Right ventricle myocardium inferior (tissue), 1 donor: ENCODE data around the gene MYO7A. TPM values are rescaled to one million over a fixed set of nuclear protein-coding genes. Genes with fewer than 3 reads are reported as not detected.

Experiments used
- ATAC-seq: fragments of 200-7000 bp; cut with Tn5 transposase; one replicate; pipeline ENCODE4 v1.9.1; 2020; ENCODE audit warnings: mild to moderate bottlenecking, moderate library complexity
- DNase-seq: peaks from one replicate; pipeline ENCODE4 v3.0.0; 2021; ENCODE audit errors: missing footprints
- intact Hi-C: fragments of 100-400 bp; cut with DNase I; formaldehyde crosslinking; loops from one replicate; pipeline ENCODE4 v1.11.0; 2022
- total RNA-seq: library from RNA; stranded (reverse); fragmentation: NEBNext Ultra II Directional; extraction: Animal tissue kit (Norgen Biotek cat#: 25700); gene quantifications from one replicate; pipeline ENCODE4 v1.2.1, GENCODE V29; 2021
- donor health status: DM: no; HTN: yes; CAD: no; lungs with severe emphysema.

The MYO7A gene
- total RNA-seq, 1 donor from 2014 or later = 7.0 TPM

GRCh38 chr11:77201370-77201769, 73.3 kb downstream of the MYO7A start:
- DNase-seq (no peak), ATAC-seq (no peak)
- intact Hi-C loops = no loop called here

DNA sequence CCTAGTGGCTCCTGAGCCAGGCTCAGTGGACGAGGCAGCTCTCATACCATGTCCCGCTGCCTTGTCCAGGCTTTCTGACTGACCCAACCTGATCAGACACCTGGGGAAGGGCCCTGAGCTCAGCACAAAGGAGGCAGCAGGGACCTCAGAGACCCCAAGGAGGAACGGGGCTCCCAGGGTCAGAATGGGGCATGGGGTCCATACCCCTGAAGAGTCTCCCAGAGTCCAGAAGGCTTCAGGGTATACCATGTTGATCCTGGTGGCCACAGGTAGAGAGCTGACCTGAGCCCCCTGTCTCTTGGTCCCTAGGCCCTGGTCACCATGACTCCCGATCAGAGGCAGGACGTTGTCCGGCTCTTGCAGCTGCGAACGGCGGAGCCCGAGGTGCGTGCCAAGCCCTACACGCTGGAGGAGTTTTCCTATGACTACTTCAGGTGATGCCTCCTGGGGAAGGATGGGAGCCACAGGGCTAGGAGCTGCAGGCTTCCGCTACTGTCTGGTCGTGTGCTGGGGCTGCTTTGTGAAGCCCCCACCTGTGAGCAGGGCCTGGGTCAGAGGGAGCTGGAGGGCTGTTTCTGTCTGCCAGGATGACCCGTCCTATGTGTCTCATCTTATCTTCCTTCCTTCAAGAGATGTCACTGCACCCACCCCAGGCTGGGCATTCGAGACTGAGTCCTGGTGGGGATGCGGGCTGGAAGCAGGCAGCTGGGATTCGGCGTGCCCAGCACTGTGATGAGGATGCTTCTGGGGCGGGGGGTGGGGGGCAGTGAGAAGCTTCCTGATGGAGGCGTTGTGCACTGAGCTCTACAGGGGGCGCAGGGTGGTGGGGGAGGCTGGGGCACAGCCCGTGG, 74.2 kb downstream of the MYO7A start:
- DNase-seq (no peak), ATAC-seq (no peak)

GRCh38 chr11:77202941-77203900, 75.2 kb downstream of the MYO7A start:
- intact Hi-C loops = no loop called here
- no peak for DNase-seq
- no peak for ATAC-seq

More for the DNA sequence above, 74.2 kb downstream of the MYO7A start:
- intact Hi-C loops = no loop called here

DNA sequence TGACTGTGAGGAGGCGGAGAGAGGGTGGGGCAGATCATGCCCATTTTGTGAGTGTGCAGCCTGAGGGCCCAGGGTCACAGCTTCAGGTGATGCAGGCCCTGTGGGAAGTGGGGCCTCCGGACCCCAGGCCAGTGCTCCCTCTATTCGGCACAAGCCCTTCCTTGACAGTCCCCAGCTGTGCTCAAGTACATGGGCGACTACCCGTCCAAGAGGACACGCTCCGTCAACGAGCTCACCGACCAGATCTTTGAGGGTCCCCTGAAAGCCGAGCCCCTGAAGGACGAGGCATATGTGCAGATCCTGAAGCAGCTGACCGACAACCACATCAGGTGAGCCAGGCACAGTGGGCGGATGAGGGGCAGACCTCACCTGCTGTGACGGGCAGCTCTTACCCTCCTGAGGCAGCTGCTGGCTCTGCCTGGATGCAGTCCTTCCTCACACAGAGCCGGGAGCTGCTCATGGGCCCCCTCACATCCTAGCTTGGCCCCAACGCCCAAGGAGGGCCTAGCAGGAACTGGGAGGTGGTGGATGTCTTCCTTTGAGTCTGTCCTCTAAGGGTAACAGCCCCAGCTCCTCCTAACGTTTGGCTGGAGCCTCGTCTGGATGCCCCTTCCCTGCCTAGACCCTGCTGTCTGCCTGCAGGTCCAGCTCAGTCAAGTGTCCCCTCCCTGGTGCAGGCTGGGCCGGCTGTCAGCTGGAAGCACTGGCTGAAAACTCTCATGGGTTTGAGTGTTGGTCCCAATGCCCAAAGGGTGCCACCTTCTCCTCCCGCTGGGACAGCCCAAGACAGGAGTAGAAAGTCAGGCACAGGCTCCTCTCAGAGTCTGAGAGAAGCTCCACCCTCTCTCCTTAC, 76.1 kb downstream of the MYO7A start:
- no peak for DNase-seq
- intact Hi-C loops = no loop called here
- no peak for ATAC-seq

DNA sequence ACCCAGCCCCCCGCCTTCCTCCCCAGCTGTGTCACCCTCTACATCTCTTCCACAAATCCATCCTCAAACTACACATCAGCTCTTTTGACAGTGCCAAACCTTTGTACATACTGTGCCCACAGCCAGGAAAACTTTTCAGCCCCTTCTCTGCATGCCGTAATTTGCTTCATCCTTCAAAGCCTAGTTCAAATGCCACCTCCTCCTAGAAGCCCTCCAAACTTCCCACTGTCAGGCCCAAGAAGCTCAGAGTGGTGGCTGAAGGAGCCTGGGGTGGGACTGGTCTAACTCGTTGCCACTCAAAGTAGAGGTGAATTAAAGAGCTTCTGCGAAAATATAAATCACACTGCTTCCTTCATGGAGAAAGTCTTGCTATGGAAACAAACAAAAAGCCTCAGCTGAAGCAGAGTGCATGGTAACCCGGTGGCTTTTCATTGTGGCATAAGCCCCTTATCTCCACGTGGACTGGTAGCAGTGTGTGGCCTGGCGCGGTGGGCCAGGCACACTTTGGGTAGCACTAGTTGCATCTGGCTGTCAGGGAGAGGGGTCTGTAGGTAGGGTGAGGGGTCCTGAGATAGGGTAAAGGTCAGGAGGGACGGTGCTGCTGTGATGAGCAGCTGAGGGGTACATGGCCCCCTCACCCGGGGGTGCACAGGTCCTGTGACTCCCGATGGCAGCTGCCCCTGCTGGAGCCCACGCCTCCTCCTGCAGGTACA, 76.9 kb downstream of the MYO7A start:
- no peak for ATAC-seq
- intact Hi-C loops = no loop called here
- no peak for DNase-seq

DNA sequence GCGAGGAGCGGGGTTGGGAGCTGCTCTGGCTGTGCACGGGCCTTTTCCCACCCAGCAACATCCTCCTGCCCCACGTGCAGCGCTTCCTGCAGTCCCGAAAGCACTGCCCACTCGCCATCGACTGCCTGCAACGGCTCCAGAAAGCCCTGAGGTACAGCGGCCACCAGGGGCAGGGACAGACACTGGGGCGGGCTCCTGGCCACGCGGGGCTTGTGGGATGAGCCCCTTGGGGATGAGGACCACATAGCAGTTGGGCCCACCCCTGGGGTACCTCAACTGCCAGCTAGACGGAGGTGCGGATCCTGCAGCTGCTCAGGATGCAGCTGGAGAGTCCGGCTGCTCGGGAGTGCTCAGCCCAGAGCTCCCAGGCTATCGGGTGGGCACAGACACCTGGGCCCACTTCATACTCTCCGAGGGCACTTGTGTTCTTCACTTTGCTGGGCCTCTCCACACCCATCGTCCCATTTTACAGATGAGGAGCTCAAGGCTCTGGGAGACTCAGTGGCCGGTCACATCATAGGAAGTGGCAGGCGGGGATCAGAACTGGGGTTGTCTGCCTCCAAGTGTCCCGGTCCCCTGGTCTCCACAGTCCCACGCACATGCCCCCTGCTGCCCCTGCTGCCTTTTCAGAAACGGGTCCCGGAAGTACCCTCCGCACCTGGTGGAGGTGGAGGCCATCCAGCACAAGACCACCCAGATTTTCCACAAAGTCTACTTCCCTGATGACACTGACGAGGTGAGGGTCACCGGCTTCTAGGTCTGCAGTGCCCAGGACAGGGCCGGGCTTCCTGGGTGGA, 77.6 kb downstream of the MYO7A start:
- ATAC-seq (no peak), DNase-seq (no peak)
- intact Hi-C loops = no loop called here

DNA sequence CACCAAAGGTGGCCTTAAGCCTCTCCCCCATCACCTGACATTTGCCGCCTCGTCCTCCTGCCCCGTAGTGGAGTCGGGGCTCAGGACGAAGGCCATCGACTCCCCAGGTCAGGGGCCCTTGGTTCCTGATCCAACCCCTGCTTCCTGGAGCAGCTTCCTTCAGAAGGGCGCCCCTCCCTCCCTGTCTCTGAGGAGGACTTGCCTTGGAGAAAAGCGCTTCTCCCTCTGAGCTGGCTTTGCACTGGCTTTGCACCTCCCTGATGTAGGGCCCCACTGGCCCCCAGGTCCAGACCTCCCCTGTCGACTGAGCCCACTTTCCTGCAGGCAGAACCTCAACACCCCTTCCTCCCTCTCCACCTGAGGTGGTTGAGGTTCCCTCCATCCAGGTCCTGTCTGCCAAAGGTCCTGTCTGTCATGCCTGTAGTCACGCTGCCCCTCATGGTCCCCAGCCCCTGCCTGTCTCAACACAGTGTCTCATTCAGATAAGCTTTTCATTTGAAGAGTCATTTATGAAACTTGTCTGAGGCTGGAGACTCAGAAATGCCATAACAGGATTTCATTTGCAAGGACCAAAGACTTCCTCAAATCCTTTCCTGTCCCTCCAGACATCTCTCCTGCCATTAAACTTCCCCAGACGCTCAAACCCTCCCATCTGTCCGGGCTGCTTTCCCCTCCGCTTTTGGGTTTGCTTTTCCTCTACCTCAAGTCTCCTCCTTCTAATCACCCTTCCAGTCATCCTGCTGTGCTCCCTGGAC, 78.4 kb downstream of the MYO7A start:
- intact Hi-C loops = no loop called here
- DNase-seq = no peak
- no peak for ATAC-seq

GRCh38 chr11:77207019-77207485, 79.0 kb downstream of the MYO7A start:
- DNase-seq (no peak), ATAC-seq (no peak)
- intact Hi-C loops = no loop called here

GRCh38 chr11:77207618-77208313, 79.7 kb downstream of the MYO7A start:
- no peak for DNase-seq
- intact Hi-C loops = no loop called here
- ATAC-seq = no peak

DNA sequence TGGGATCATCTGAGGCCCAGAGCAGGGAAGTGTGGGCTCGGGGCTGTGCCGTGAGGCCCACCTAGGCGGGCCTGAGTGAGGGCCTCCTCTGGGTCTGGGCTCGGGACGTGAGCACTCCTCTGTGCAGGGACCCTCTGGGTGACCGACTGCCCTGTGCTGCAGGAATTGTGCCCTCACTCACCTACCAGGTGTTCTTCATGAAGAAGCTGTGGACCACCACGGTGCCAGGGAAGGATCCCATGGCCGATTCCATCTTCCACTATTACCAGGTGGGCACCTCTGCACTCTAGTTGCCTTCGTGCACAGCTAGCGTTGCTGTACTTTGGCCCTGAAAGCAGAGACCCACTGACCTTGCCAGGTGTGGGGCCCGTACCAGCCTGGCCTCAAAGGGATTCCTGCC, 80.5 kb downstream of the MYO7A start:
- DNase-seq = no peak
- ATAC-seq = no peak
- intact Hi-C loops = no loop called here

DNA sequence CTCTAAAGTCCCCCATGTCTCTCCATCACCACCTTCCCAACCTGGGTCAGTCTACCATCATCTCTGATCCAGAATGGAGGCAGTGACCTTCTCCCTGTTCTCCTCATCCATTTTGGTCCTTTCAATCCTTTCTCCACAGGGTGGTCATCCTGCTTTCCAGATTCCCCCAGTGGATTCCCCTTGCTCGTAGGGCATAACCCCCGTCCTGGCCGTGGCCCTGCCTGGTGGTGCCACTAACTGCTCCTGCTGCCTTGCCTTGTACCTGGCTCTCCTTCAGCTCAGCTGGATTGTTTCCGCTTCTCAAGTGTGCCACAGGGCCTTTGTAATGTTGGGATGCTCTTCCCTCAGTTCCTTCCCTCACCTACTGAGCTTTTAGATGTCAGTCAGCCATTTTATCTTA, 81.6 kb downstream of the MYO7A start:
- DNase-seq = no peak

GRCh38 chr11:77211040-77211451, 83.0 kb downstream of the MYO7A start:
- ATAC-seq (no peak), DNase-seq (no peak)
- intact Hi-C loops = no loop called here

More for the DNA sequence above, 81.6 kb downstream of the MYO7A start:
- no peak for ATAC-seq
- intact Hi-C loops = no loop called here

DNA sequence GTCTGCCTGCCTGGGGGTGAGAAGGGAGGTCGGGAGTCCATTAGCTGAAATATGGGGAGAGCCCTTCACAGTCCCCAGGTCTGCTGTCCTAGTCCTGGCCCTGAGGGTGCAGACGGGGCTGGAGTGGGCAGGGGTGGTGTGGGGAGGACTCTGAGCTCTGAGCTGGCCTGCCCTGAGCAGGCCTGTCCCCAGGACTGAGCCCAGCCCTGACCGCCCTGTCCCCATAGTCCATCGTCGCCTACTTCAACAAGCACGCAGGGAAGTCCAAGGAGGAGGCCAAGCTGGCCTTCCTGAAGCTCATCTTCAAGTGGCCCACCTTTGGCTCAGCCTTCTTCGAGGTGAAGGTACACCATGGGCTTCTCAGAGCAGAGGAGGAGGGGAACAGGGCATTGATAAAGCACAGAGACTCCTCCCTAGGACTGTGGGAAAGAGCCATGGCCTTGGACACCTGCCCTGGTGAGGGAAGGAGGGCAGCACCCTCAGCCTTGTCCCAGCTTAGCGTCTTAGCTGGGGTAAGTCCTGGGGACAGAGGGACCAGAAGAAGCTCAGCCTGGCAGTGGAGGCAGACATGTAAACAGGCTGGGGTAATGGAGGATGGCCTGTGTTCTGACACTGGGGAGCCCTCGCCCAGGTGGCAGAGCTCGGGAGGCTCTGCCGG, 83.7 kb downstream of the MYO7A start:
- intact Hi-C loops = no loop called here
- DNase-seq (no peak), ATAC-seq (no peak)

GRCh38 chr11:77212314-77213007, 84.4 kb downstream of the MYO7A start:
- intact Hi-C loops = no loop called here
- ATAC-seq = no peak
- DNase-seq = no peak

- no peak for ATAC-seq
Observed at GRCh38 chr11:77213029-77213579, 85.1 kb downstream of the MYO7A start.

More at GRCh38 chr11:77213029-77213579, 85.1 kb downstream of the MYO7A start:
- intact Hi-C loops = no loop called here
- DNase-seq = no peak
